ENCODE measurements around the gene ST14. TPM values are rescaled to one million over a fixed set of nuclear protein-coding genes. Genes with fewer than 3 reads are reported as not detected.
A peak's percentile ranks its signal among the peaks of the same experiment; 100 is the strongest.

ST14 gene
- total RNA-seq, 4 donors from 2014 or later, result 335 to 641 (median 446) TPM

- H3K27me3 ChIP-seq, result no peaks in the 10 kb centered on the region
- in situ Hi-C loops (cut with MboI; ENCODE audit: low pct_ligation_motif_present in 1 of 4, low pct_unique_long_range_greater_than_20kb in 1 of 4, low sequenced_read_pairs in 3 of 4) (no loop called here), intact Hi-C loops (cut with DNase I; ENCODE audit: low total_unique reads) (loop anchor here (10.0 kb wide), 1 partner anchor 123 kb away; the partner anchor contains the start of gene PRDM10)
- H3K4me1 ChIP-seq, result peaks cover 0 to 5% (median 1%) of the 10 kb centered on the region in 4 donors
- TF ChIP-seq POLR2A (IDR thresholded peaks at IDR 0.05), result no peak
- no peak for TF ChIP-seq POLR2AphosphoS5 (IDR thresholded peaks at IDR 0.05)
- TF ChIP-seq EP300 (IDR thresholded peaks at IDR 0.05; ENCODE audit: low read depth), result no peak
- no peak for TF ChIP-seq CTCF (IDR thresholded peaks at IDR 0.05)
- H3K36me3 ChIP-seq, result peaks cover 0 to 62% (median 19%) of the 10 kb centered on the region in 4 donors
- H3K27ac ChIP-seq, result no peak overlapping the region
- H3K4me3 ChIP-seq, result no peak overlapping the region
- WGBS, 2 donors (ENCODE audit: low coverage in 1 of 2), result 96% methylated on average over 4 of the region's 4 CpGs
- no peak for DNase-seq
- no peaks in the 10 kb centered on the region for H3K9me3 ChIP-seq
These were observed 32.1 kb upstream of the ST14 start for GRCh38 chr11:130127509-130127908.

GRCh38 chr11:130128626-130129025 is 31.0 kb upstream of the ST14 start:
- in situ Hi-C loops (cut with MboI; ENCODE audit: low pct_ligation_motif_present in 1 of 4, low pct_unique_long_range_greater_than_20kb in 1 of 4, low sequenced_read_pairs in 3 of 4), result no loop called here
- H3K27me3 ChIP-seq, result no peaks in the 10 kb centered on the region
- WGBS, 2 donors (ENCODE audit: low coverage in 1 of 2), result 73% methylated on average over 2 of the region's 2 CpGs; no CpG with 5 or more reads in 1 of the 2 donors
- H3K4me3 ChIP-seq, result no peak overlapping the region
- DNase-seq, result no peak
- peak overlapping the region in 1 of 4 donors; percentile 22 for H3K27ac ChIP-seq
- TF ChIP-seq EP300 (IDR thresholded peaks at IDR 0.05; ENCODE audit: low read depth), result no peak
- no peak for TF ChIP-seq POLR2A (IDR thresholded peaks at IDR 0.05)
- TF ChIP-seq CTCF (IDR thresholded peaks at IDR 0.05), result no peak
- no peak for TF ChIP-seq POLR2AphosphoS5 (IDR thresholded peaks at IDR 0.05)
- peaks cover 0 to 5% (median 1%) of the 10 kb centered on the region in 4 donors for H3K4me1 ChIP-seq
- no peaks in the 10 kb centered on the region for H3K9me3 ChIP-seq
- H3K36me3 ChIP-seq, result peaks cover 0 to 51% (median 17%) of the 10 kb centered on the region in 4 donors
- intact Hi-C loops (cut with DNase I; ENCODE audit: low total_unique reads), result loop anchor here (10.0 kb wide), 1 partner anchor 124 kb away; the partner anchor contains the start of gene PRDM10

GRCh38 chr11:130129922-130130321 is 29.7 kb upstream of the ST14 start:
- no peaks in the 10 kb centered on the region for H3K9me3 ChIP-seq
- WGBS, 2 donors (ENCODE audit: low coverage in 1 of 2), result 82 to 90% methylated on average over 10 to 11 of the region's 11 CpGs
- no peaks in the 10 kb centered on the region for H3K4me1 ChIP-seq
- in situ Hi-C loops (cut with MboI; ENCODE audit: low pct_ligation_motif_present in 1 of 4, low pct_unique_long_range_greater_than_20kb in 1 of 4, low sequenced_read_pairs in 3 of 4), result loop anchor here (5.0 to 10.0 kb wide), 3 partner anchors 135 to 208 kb away; no protein-coding TSS in a partner anchor
- intact Hi-C loops (cut with DNase I; ENCODE audit: low total_unique reads), result loop anchor here (10.0 kb wide), 1 partner anchor 125 kb away; the partner anchor contains the start of gene PRDM10
- DNase-seq, result no peak
- H3K4me3 ChIP-seq, result no peak overlapping the region
- no peak overlapping the region for H3K27ac ChIP-seq
- TF ChIP-seq EP300 (IDR thresholded peaks at IDR 0.05; ENCODE audit: low read depth), result no peak
- no peak for TF ChIP-seq CTCF (IDR thresholded peaks at IDR 0.05)
- TF ChIP-seq POLR2A (IDR thresholded peaks at IDR 0.05), result no peak
- no peak for TF ChIP-seq POLR2AphosphoS5 (IDR thresholded peaks at IDR 0.05)
- peaks cover 0 to 47% (median 19%) of the 10 kb centered on the region in 4 donors for H3K36me3 ChIP-seq
- H3K27me3 ChIP-seq, result no peaks in the 10 kb centered on the region

GRCh38 chr11:130131961-130132850 is 27.4 kb upstream of the ST14 start:
- Histone ChIP-seq H3K27ac (no peak overlapping the region), H3K4me1 (no peaks in the 10 kb centered on the region), H3K36me3 (peaks cover 0 to 45% (median 20%) of the 10 kb centered on the region in 4 donors), H3K9me3 (no peaks in the 10 kb centered on the region), H3K27me3 (no peaks in the 10 kb centered on the region), H3K4me3 (no peak overlapping the region)
- in situ Hi-C loops (cut with MboI; ENCODE audit: low pct_ligation_motif_present in 1 of 4, low pct_unique_long_range_greater_than_20kb in 1 of 4, low sequenced_read_pairs in 3 of 4), result loop anchor here (5.0 to 10.0 kb wide), 3 partner anchors 137 to 210 kb away; no protein-coding TSS in a partner anchor
- peak; percentile 49 for DNase-seq
- 53 to 55% methylated on average over 7 to 9 of the region's 9 CpGs for WGBS, 2 donors (ENCODE audit: low coverage in 1 of 2)
- intact Hi-C loops (cut with DNase I; ENCODE audit: low total_unique reads), result loop anchor here (2.0 kb wide), 1 partner anchor 207 kb away; no protein-coding TSS in a partner anchor
- TF ChIP-seq POLR2AphosphoS5 (IDR thresholded peaks at IDR 0.05) (no peak), POLR2A (IDR thresholded peaks at IDR 0.05) (no peak), CTCF (IDR thresholded peaks at IDR 0.05) (peak; percentile 82 to 92 (median 86)), EP300 (IDR thresholded peaks at IDR 0.05; ENCODE audit: low read depth) (no peak)
